ES-I3 (cell line): ENCODE results near the gene SLC28A1.
"Not testable (repeated sequence)": the region's sequence is repeated elsewhere in the genome, so short reads cannot be mapped to it uniquely, and the experiment has no call there.

ENCODE experiments used
- H3K36me3 ChIP-seq: 2 replicates; pipeline ENCODE4 v1.6.1; 2013; ENCODE audit warnings: mild to moderate bottlenecking, low read length, control low read depth, moderate library complexity; ENCODE audit not compliant: insufficient read depth
- H3K4me1 ChIP-seq: 2 replicates; pipeline ENCODE4 v1.6.1; 2013; ENCODE audit warnings: mild to moderate bottlenecking, control low read depth, low read length; ENCODE audit not compliant: insufficient read depth
- H3K9ac ChIP-seq: 2 replicates; pipeline ENCODE4 v1.6.1; 2013; ENCODE audit warnings: low read depth, mild to moderate bottlenecking, low read length, moderate library complexity
- H3K9me3 ChIP-seq: 2 replicates; pipeline ENCODE4 v1.6.1; 2013; ENCODE audit warnings: mild to moderate bottlenecking, low read length, moderate library complexity; ENCODE audit not compliant: control insufficient read depth, insufficient read depth

SLC28A1 gene

GRCh38 chr15:84917452-84917851, 33.0 kb downstream of the SLC28A1 start:
- H3K9ac ChIP-seq: no peak overlapping the region
- no peaks in the 10 kb centered on the region for H3K9me3 ChIP-seq
- no peaks in the 10 kb centered on the region for H3K36me3 ChIP-seq
- peaks cover 13% of the 10 kb centered on the region; the same call in 1 of the 2 replicates for H3K4me1 ChIP-seq

GRCh38 chr15:84919106-84919667, 34.7 kb downstream of the SLC28A1 start:
- peaks cover 13% of the 10 kb centered on the region; the same call in 1 of the 2 replicates for H3K4me1 ChIP-seq
- H3K36me3 ChIP-seq: no peaks in the 10 kb centered on the region
- H3K9me3 ChIP-seq: no peaks in the 10 kb centered on the region
- H3K9ac ChIP-seq: no peak overlapping the region

DNA sequence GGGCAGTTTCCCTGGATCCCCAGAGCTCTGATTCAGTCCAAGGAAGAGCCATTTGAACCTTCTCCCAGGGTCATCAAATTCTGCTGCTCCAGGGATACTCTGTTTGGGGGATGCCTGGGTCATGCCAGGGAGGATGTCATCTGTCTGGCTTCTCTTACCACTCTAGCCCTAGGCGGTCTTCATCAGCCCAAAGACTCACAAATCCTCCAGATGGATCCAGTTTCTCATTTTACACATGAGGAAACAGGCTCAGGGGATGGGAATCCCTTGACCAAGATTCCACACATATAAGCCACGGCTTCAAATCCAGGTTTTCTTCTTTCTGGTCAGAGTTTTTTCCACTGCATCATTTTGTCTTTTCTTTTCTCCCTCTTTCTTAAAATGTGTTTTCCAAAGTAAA, 36.7 kb downstream of the SLC28A1 start:
- H3K4me1 ChIP-seq: no peaks in the 10 kb centered on the region
- no peaks in the 10 kb centered on the region for H3K9me3 ChIP-seq
- H3K9ac ChIP-seq: no peak overlapping the region
- H3K36me3 ChIP-seq: no peaks in the 10 kb centered on the region

- no peaks in the 10 kb centered on the region for H3K9me3 ChIP-seq
- no peaks in the 10 kb centered on the region for H3K36me3 ChIP-seq
- peaks cover under 1% of the 10 kb centered on the region; the same call in 1 of the 2 replicates for H3K4me1 ChIP-seq
- no peak overlapping the region for H3K9ac ChIP-seq
Observed at GRCh38 chr15:84922530-84922929, 38.1 kb downstream of the SLC28A1 start.

DNA sequence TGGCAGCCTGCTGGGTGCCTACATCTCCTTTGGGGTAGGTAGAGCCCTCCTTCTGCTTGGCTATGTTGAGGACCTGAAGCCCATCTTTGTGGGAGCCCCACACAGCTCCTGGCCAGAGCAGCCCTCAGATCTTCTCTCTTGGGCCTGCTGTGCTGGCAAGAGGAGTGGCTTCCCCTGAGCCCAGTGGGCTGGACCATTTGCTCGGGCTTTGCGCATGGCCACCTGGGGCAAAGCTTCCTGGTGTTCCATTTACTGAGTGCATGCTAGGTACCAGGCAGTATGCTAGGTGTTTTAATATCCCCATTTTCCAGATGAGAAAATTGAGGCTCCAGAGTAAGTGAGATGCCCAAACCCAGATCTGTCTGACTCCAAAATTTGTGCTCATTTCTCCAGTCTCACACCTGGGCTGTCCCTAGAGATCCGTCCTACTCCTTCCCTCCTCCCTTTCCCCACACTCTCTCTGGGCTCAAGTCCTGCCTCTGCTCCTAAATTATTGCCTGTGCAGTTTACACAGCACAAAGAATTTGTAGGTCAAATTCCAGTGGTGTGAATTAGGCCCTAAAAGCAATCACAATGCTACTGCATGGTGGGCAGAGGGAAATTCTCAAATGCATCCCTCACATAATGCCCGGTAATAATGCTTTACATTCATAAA, 39.7 kb downstream of the SLC28A1 start:
- H3K9ac ChIP-seq: no peak overlapping the region
- peaks cover 5% of the 10 kb centered on the region; the same call in 1 of the 2 replicates for H3K4me1 ChIP-seq
- no peaks in the 10 kb centered on the region for H3K36me3 ChIP-seq
- H3K9me3 ChIP-seq: no peaks in the 10 kb centered on the region

GRCh38 chr15:84924821-84925569, 40.5 kb downstream of the SLC28A1 start:
- H3K9me3 ChIP-seq, H3K4me1 ChIP-seq, H3K36me3 ChIP-seq, H3K9ac ChIP-seq: not testable (repeated sequence)

GRCh38 chr15:84925906-84926305, 41.4 kb downstream of the SLC28A1 start:
- Histone ChIP-seq H3K9me3 (no peaks in the 10 kb centered on the region), H3K4me1 (peaks cover 5% of the 10 kb centered on the region; the same call in 1 of the 2 replicates), H3K9ac (no peak overlapping the region), H3K36me3 (no peaks in the 10 kb centered on the region)

DNA sequence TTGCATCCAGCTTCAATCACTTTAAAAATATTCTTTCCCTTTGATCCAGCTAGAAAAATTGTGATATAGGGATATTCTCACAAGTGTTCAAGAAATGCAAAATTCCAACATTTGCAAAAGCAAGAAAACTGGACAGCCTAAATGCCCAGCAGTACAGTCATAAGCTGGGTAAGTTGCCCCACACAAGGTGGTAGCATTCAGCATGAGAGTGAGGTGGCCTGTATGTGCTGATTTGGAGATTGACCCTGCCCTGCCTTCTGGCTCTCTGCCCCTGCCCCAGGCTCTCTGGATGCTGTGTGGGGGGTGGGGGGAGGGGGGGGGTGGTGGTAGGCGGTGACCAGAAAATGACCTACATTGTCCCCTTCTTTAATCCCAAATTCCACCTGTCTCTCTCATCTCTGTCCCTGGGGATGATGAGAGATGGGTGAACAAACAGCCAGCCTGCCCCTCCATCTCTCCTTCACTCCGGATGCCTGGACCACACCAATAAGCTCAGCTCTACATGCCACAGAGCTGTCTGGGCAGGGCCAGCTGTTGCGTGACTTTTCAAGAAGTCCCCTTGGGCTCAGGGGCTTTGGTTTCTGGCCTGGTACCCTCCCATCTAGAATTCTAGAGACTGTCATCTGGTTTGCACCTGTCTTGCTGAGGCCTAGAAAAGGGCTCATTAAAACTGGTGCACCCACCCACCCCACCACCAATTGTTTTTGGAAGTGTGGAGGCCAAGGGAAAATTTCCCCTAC, 42.2 kb downstream of the SLC28A1 start:
- no peak overlapping the region for H3K9ac ChIP-seq
- peaks cover 5% of the 10 kb centered on the region; the same call in 1 of the 2 replicates for H3K4me1 ChIP-seq
- no peaks in the 10 kb centered on the region for H3K36me3 ChIP-seq
- H3K9me3 ChIP-seq: no peaks in the 10 kb centered on the region

DNA sequence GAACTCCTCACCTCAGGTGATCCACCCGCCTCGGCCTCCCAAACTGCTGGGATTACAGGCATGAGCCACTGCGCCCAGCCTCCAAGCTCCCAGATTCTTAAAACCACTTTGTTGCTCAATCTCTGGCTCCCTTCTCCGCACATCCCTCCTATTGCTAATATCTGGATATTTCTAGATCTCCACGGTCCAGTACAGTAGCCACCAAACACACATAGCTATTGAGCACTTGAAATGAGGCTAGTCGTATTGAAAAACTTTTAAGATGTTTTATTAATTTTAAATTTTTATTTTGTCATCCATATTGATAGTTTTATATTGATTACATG, 44.3 kb downstream of the SLC28A1 start:
- H3K4me1 ChIP-seq: peaks cover 5% of the 10 kb centered on the region; the same call in 1 of the 2 replicates
- no peaks in the 10 kb centered on the region for H3K9me3 ChIP-seq
- H3K36me3 ChIP-seq: no peaks in the 10 kb centered on the region
- no peak overlapping the region for H3K9ac ChIP-seq

GRCh38 chr15:84929795-84930603, 45.5 kb downstream of the SLC28A1 start:
- Histone ChIP-seq H3K36me3 (no peaks in the 10 kb centered on the region), H3K9me3 (no peaks in the 10 kb centered on the region), H3K9ac (no peak overlapping the region), H3K4me1 (peaks cover 5% of the 10 kb centered on the region; the same call in 1 of the 2 replicates)

GRCh38 chr15:84934942-84935729, 50.7 kb downstream of the SLC28A1 start:
- Histone ChIP-seq H3K9ac (no peak overlapping the region), H3K36me3 (no peaks in the 10 kb centered on the region), H3K4me1 (no peaks in the 10 kb centered on the region; the same call in 1 of the 2 replicates), H3K9me3 (no peaks in the 10 kb centered on the region)

GRCh38 chr15:84937144-84937543, 52.7 kb downstream of the SLC28A1 start:
- Histone ChIP-seq H3K9ac (no peak overlapping the region), H3K4me1 (no peaks in the 10 kb centered on the region), H3K36me3 (no peaks in the 10 kb centered on the region), H3K9me3 (no peaks in the 10 kb centered on the region)

DNA sequence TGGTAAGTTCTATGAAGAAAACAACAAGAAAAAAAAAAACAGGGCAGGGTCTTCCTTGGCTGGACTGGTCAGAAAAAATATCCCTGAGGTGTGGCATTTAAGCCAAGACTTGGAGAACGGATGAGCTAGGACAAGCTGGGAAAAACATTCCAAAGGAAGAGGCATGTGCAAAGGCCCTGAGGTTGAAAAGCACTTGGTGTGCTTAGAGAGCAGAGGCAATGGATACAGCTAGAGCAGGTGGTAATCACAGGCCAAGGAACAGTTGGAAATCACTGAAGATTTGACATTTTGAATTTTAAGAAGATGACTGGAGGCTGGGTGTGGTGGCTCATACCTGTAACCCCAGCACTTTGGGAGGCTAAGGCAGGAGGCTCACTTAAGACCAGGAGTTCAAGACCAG, 54.3 kb downstream of the SLC28A1 start:
- no peaks in the 10 kb centered on the region for H3K9me3 ChIP-seq
- H3K4me1 ChIP-seq: no peaks in the 10 kb centered on the region
- no peak overlapping the region for H3K9ac ChIP-seq
- H3K36me3 ChIP-seq: no peaks in the 10 kb centered on the region
